NCI-H526 treated with DMSO at 0.1 percent for 48 hours (cell line): Measurements from ENCODE around the gene OPCML.
A peak's percentile ranks its signal among the peaks of the same experiment; 100 is the strongest.

Experiments
- DNase-seq: peaks from one replicate; lab custom pipeline; 2025; lab: John Stamatoyannopoulos, UW

Gene OPCML

GRCh38 chr11:133541021-133541719, 8.9 kb upstream of the OPCML start:
- DNase-seq: no peak

GRCh38 chr11:133536198-133536597, 3.9 kb upstream of the OPCML start:
- DNase-seq: no peak

- no peak for DNase-seq
Measured at GRCh38 chr11:133533205-133533604, 904 bp upstream of the OPCML start.

- DNase-seq: no peak
Measured at GRCh38 chr11:133531458-133531857, 843 bp downstream of the OPCML start.

GRCh38 chr11:133530501-133530835, 1.8 kb downstream of the OPCML start:
- DNase-seq: no peak

- no peak for DNase-seq
Measured at GRCh38 chr11:133529807-133530500, 2.3 kb downstream of the OPCML start.

GRCh38 chr11:133526790-133527189, 5.5 kb downstream of the OPCML start:
- no peak for DNase-seq

- DNase-seq: no peak
Measured at GRCh38 chr11:133525976-133526375, 6.3 kb downstream of the OPCML start.

GRCh38 chr11:133524488-133524887, 7.8 kb downstream of the OPCML start:
- DNase-seq: no peak

- peak; percentile 46 for DNase-seq
Measured at GRCh38 chr11:133522344-133522743, 10.0 kb downstream of the OPCML start.

- DNase-seq: no peak
Measured at GRCh38 chr11:133521502-133521901, 10.8 kb downstream of the OPCML start.

GRCh38 chr11:133520707-133521106, 11.6 kb downstream of the OPCML start:
- no peak for DNase-seq

GRCh38 chr11:133519560-133519959, 12.7 kb downstream of the OPCML start:
- no peak for DNase-seq

GRCh38 chr11:133518702-133519264, 13.5 kb downstream of the OPCML start:
- DNase-seq: no peak

GRCh38 chr11:133516845-133517244, 15.5 kb downstream of the OPCML start:
- no peak for DNase-seq

- no peak for DNase-seq
Measured at GRCh38 chr11:133515107-133515506, 17.2 kb downstream of the OPCML start.

- no peak for DNase-seq
Measured at GRCh38 chr11:133509924-133510697, 22.2 kb downstream of the OPCML start.

- no peak for DNase-seq
Measured at GRCh38 chr11:133508468-133508867, 23.8 kb downstream of the OPCML start.

GRCh38 chr11:133507185-133507584, 25.1 kb downstream of the OPCML start:
- DNase-seq: no peak

GRCh38 chr11:133506551-133507094, 25.7 kb downstream of the OPCML start:
- DNase-seq: no peak

GRCh38 chr11:133506023-133506422, 26.3 kb downstream of the OPCML start:
- DNase-seq: no peak

- DNase-seq: no peak
Measured at GRCh38 chr11:133504906-133505305, 27.4 kb downstream of the OPCML start.
